CD4-positive, CD25-positive, alpha-beta regulatory T cell (primary cell): Measurements from ENCODE around the gene KCTD11. TPM values are rescaled to one million over a fixed set of nuclear protein-coding genes. Genes with fewer than 3 reads are reported as not detected.

Experiments
- ATAC-seq, 2 donors: fragments of 150-1000 bp; cut with Tn5 transposase; one replicate each; pipeline ENCODE4 v1.10.0; 2021; ENCODE audit warnings: low read depth in 2 of 2, moderate number of reproducible peaks in 2 of 2, moderate library complexity in 1 of 2
- DNase-seq, 3 donors: peaks; one replicate each; pipeline versions ENCODE4 v3.0.0 to v3.0.0-alpha.2; 2012 to 2022; ENCODE audit warnings: mixed read lengths in 1 of 3
- H3K27ac ChIP-seq: one replicate; pipeline ENCODE4 v1.7.0; 2013; ENCODE audit warnings: mild to moderate bottlenecking, low read length; ENCODE audit not compliant: insufficient read depth, poor library complexity, severe bottlenecking
- H3K27me3 ChIP-seq: one replicate; pipeline ENCODE4 v1.7.0; 2013; ENCODE audit warnings: low read length; ENCODE audit not compliant: control insufficient read depth, insufficient read depth
- H3K36me3 ChIP-seq: one replicate; pipeline ENCODE4 v1.7.0; 2013; ENCODE audit warnings: mild to moderate bottlenecking, low read length, moderate library complexity; ENCODE audit not compliant: control insufficient read depth, insufficient read depth
- H3K4me1 ChIP-seq: 2 replicates; pipeline ENCODE4 v1.7.0; 2013; ENCODE audit warnings: mild to moderate bottlenecking, low read length; ENCODE audit not compliant: insufficient read depth, control insufficient read depth, poor library complexity, severe bottlenecking
- H3K4me3 ChIP-seq: one replicate; pipeline ENCODE4 v1.7.0; 2013; ENCODE audit warnings: low read depth, mild to moderate bottlenecking, low read length, moderate library complexity
- H3K9me3 ChIP-seq, 2 experiments: 1 replicate in 1 of 2; 2 replicates in 1 of 2; pipeline ENCODE4 v1.7.0; 2013; ENCODE audit warnings: low read length in 2 of 2, mild to moderate bottlenecking in 1 of 2, moderate library complexity in 1 of 2; ENCODE audit not compliant: control insufficient read depth in 2 of 2
- H3K27ac Mint-ChIP-seq, 3 donors: one replicate each; pipeline ENCODE4 v1.8.0; 2020 to 2022; ENCODE audit warnings: mild to moderate bottlenecking in 3 of 3, mixed read lengths in 3 of 3, moderate library complexity in 2 of 3
- H3K27me3 Mint-ChIP-seq: one replicate; pipeline ENCODE4 v1.8.0; 2022; ENCODE audit warnings: mild to moderate bottlenecking, mixed read lengths
- H3K36me3 Mint-ChIP-seq: one replicate; pipeline ENCODE4 v1.8.0; 2020; ENCODE audit warnings: mixed read lengths
- H3K4me1 Mint-ChIP-seq, 4 donors: one replicate each; pipeline ENCODE4 v1.8.0; 2020 to 2022; ENCODE audit warnings: mixed read lengths in 4 of 4, mild to moderate bottlenecking in 1 of 4
- H3K4me3 Mint-ChIP-seq, 4 donors: one replicate each; pipeline ENCODE4 v1.8.0; 2020 to 2022; ENCODE audit warnings: mild to moderate bottlenecking in 4 of 4, mixed read lengths in 4 of 4, moderate library complexity in 3 of 4
- H3K9me3 Mint-ChIP-seq, 7 donors: one replicate each; pipeline ENCODE4 v1.8.0; 2020 to 2022; ENCODE audit warnings: mixed read lengths in 7 of 7, mild to moderate bottlenecking in 3 of 7, moderate library complexity in 2 of 7
- polyA plus RNA-seq, 4 donors: library from polyadenylated mRNA; unstranded; fragments of 300-500 nt; fragmentation: Illumina TruSeq; gene quantifications; one replicate each; pipeline ENCODE4 v1.2.3, GENCODE V29; 2021
- total RNA-seq: library from RNA; stranded (reverse); gene quantifications from one replicate; pipeline ENCODE4 v1.2.3, GENCODE V29; 2022

KCTD11 gene
- total and polyA plus RNA-seq, 5 donors from 2014 or later = 1.3 to 4.0 (median 2.9) TPM

GRCh38 chr17:7340179-7340578 lies 11.8 kb upstream of the KCTD11 start:
- no peaks in the 10 kb centered on the region for H3K9me3 ChIP-seq
- Mint-ChIP-seq H3K9me3 (peaks cover 0 to 1% (median 0%) of the 10 kb centered on the region in 7 donors), H3K36me3 (peaks cover 27% of the 10 kb centered on the region), H3K4me3 (peak overlapping the region in 3 of 4 donors; percentile 59 to 85 (median 67)), H3K27me3 (no peaks in the 10 kb centered on the region), H3K27ac (peak overlapping the region in 2 of 3 donors; percentile 43 to 74), H3K4me1 (peaks cover 7 to 65% (median 25%) of the 10 kb centered on the region in 4 donors)
- no peak overlapping the region for H3K27ac ChIP-seq
- H3K4me3 ChIP-seq = no peak overlapping the region
- peaks cover 47% of the 10 kb centered on the region for H3K36me3 ChIP-seq
- ATAC-seq = no peak
- no peak for DNase-seq
- H3K27me3 ChIP-seq = no peaks in the 10 kb centered on the region
- H3K4me1 ChIP-seq = peaks cover 44% of the 10 kb centered on the region

- H3K27ac ChIP-seq = no peak overlapping the region
- no peaks in the 10 kb centered on the region for H3K27me3 Mint-ChIP-seq
- H3K36me3 Mint-ChIP-seq = peaks cover 30% of the 10 kb centered on the region
- H3K9me3 ChIP-seq = no peaks in the 10 kb centered on the region
- H3K4me3 ChIP-seq = no peak overlapping the region
- H3K27me3 ChIP-seq = no peaks in the 10 kb centered on the region
- ATAC-seq (no peak), DNase-seq (no peak)
- H3K4me1 Mint-ChIP-seq = peaks cover 13 to 53% (median 23%) of the 10 kb centered on the region in 4 donors
- peaks cover 0 to 1% (median 0%) of the 10 kb centered on the region in 7 donors for H3K9me3 Mint-ChIP-seq
- peaks cover 60% of the 10 kb centered on the region for H3K36me3 ChIP-seq
- H3K4me3 Mint-ChIP-seq = no peak overlapping the region
- H3K4me1 ChIP-seq = peaks cover 31% of the 10 kb centered on the region
- no peak overlapping the region for H3K27ac Mint-ChIP-seq
Observed at GRCh38 chr17:7341842-7342241, 10.1 kb upstream of the KCTD11 start.

- Histone ChIP-seq H3K27me3 (no peaks in the 10 kb centered on the region), H3K4me1 (peaks cover 17% of the 10 kb centered on the region), H3K27ac (no peak overlapping the region), H3K4me3 (no peak overlapping the region), H3K36me3 (peaks cover 74% of the 10 kb centered on the region), H3K9me3 (no peaks in the 10 kb centered on the region)
- Mint-ChIP-seq H3K27me3 (no peaks in the 10 kb centered on the region), H3K36me3 (peaks cover 22% of the 10 kb centered on the region), H3K4me3 (no peak overlapping the region), H3K9me3 (peaks cover 0 to 1% (median 0%) of the 10 kb centered on the region in 7 donors), H3K4me1 (peaks cover 13 to 43% (median 17%) of the 10 kb centered on the region in 4 donors), H3K27ac (peak overlapping the region in 1 of 3 donors; percentile 7)
- no peak for DNase-seq
- no peak for ATAC-seq
Observed at GRCh38 chr17:7343250-7343649, 8.7 kb upstream of the KCTD11 start.

- ATAC-seq = no peak
- Histone ChIP-seq H3K4me3 (no peak overlapping the region), H3K36me3 (peaks cover 54% of the 10 kb centered on the region), H3K9me3 (no peaks in the 10 kb centered on the region), H3K27me3 (no peaks in the 10 kb centered on the region), H3K4me1 (peaks cover 24% of the 10 kb centered on the region), H3K27ac (no peak overlapping the region)
- peaks cover 16% of the 10 kb centered on the region for H3K36me3 Mint-ChIP-seq
- peaks cover 14 to 37% (median 20%) of the 10 kb centered on the region in 4 donors for H3K4me1 Mint-ChIP-seq
- DNase-seq = no peak
- peaks cover 0 to 1% (median 0%) of the 10 kb centered on the region in 7 donors for H3K9me3 Mint-ChIP-seq
- H3K27ac Mint-ChIP-seq = peak overlapping the region in 1 of 3 donors; percentile 88
- H3K4me3 Mint-ChIP-seq = peak overlapping the region in 1 of 4 donors; percentile 48
- no peaks in the 10 kb centered on the region for H3K27me3 Mint-ChIP-seq
Observed at GRCh38 chr17:7346761-7347614, 5.0 kb upstream of the KCTD11 start.

GRCh38 chr17:7347630-7348477 lies 4.1 kb upstream of the KCTD11 start:
- Histone ChIP-seq H3K4me3 (no peak overlapping the region), H3K36me3 (peaks cover 46% of the 10 kb centered on the region), H3K27me3 (no peaks in the 10 kb centered on the region), H3K4me1 (peaks cover 33% of the 10 kb centered on the region), H3K9me3 (no peaks in the 10 kb centered on the region), H3K27ac (no peak overlapping the region)
- Mint-ChIP-seq H3K4me1 (peaks cover 16 to 41% (median 22%) of the 10 kb centered on the region in 4 donors), H3K36me3 (peaks cover 16% of the 10 kb centered on the region), H3K27me3 (no peaks in the 10 kb centered on the region), H3K9me3 (peaks cover 0 to 1% (median 0%) of the 10 kb centered on the region in 7 donors), H3K4me3 (peak overlapping the region in 2 of 4 donors; percentile 41 to 48), H3K27ac (peak overlapping the region in 1 of 3 donors; percentile 88)
- DNase-seq (no peak), ATAC-seq (no peak)

DNA sequence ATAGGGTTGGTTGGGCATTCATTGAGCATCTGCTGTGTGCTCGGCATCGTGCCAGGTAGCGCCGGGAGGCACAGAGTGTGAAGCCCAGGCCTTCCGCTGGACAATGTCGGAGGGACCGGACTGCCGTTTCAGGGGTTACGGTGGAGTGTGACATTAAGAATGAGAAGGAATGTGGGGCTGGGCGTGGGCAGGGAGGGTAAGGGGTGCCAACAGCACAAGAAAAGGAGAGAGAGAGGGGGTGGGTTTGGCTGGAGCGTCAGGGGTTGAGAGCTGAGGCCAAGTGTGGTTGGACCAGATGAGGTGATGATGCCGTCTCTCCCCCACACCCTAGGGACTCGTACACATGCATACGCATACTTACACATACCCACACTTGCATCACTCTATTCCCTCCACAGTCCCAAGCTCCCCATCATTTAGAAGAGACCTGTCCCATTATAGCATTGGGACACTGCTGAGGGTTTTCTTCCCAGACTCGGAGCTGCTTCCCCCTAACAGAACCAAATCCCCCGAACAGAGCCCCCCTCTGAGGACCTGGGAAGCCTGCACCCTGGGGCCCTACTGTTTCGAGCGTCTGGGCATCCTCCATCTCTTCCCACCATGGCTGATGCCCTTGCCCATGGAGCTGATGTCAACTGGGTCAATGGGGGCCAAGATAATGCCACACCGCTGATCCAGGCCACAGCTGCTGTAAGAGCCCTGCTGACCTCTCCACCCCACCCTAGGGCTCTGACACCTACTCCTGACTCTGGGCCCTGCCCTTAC lies 3.3 kb upstream of the KCTD11 start:
- peak overlapping the region in 3 of 4 donors; percentile 21 to 86 (median 41) for H3K4me3 Mint-ChIP-seq
- H3K27ac Mint-ChIP-seq = peak overlapping the region in 2 of 3 donors; percentile 78 to 86
- peaks cover 0 to 1% (median 0%) of the 10 kb centered on the region in 7 donors for H3K9me3 Mint-ChIP-seq
- peaks cover 15 to 44% (median 22%) of the 10 kb centered on the region in 4 donors for H3K4me1 Mint-ChIP-seq
- H3K36me3 Mint-ChIP-seq = peaks cover 14% of the 10 kb centered on the region
- peaks cover 39% of the 10 kb centered on the region for H3K4me1 ChIP-seq
- no peaks in the 10 kb centered on the region for H3K27me3 ChIP-seq
- H3K36me3 ChIP-seq = peaks cover 38% of the 10 kb centered on the region
- DNase-seq = no peak
- ATAC-seq = no peak
- H3K9me3 ChIP-seq = no peaks in the 10 kb centered on the region
- H3K27ac ChIP-seq = no peak overlapping the region
- no peaks in the 10 kb centered on the region for H3K27me3 Mint-ChIP-seq
- H3K4me3 ChIP-seq = no peak overlapping the region

- DNase-seq = no peak
- no peaks in the 10 kb centered on the region for H3K9me3 ChIP-seq
- peaks cover 11% of the 10 kb centered on the region for H3K36me3 ChIP-seq
- H3K4me1 ChIP-seq = peaks cover 35% of the 10 kb centered on the region
- H3K4me3 ChIP-seq = peak overlapping the region; percentile 55
- H3K4me3 Mint-ChIP-seq = peak overlapping the region; percentile 86 to 95 (median 88)
- H3K27ac Mint-ChIP-seq = peak overlapping the region; percentile 85 to 94 (median 93)
- H3K36me3 Mint-ChIP-seq = peaks cover 3% of the 10 kb centered on the region
- no peaks in the 10 kb centered on the region for H3K27me3 ChIP-seq
- no peak for ATAC-seq
- no peaks in the 10 kb centered on the region for H3K9me3 Mint-ChIP-seq
- peaks cover 6 to 53% (median 18%) of the 10 kb centered on the region in 4 donors for H3K4me1 Mint-ChIP-seq
- H3K27ac ChIP-seq = peak overlapping the region; percentile 80
- H3K27me3 Mint-ChIP-seq = peaks cover 4% of the 10 kb centered on the region
Observed at GRCh38 chr17:7352503-7352889, 534 bp downstream of the KCTD11 start.
